OCI-LY7 (cell line): ENCODE measurements around the gene FBLN1. TPM values are rescaled to one million over a fixed set of nuclear protein-coding genes. Genes with fewer than 3 reads are reported as not detected.

Experiments
- BruUV-seq: library from RNA; stranded (reverse); fragments of 400-500 nt; replicated peaks from 2 replicates; lab custom pipeline; 2021; lab: Mats Ljungman, UMichigan
- CTCF ChIA-PET: fragments of 300-600 bp; sonication (Branson Sonifier 250); formaldehyde crosslinking; loops from one replicate; lab custom pipeline; 2022; ENCODE audit warnings: antibody characterized with exemption; ENCODE audit not compliant: unreplicated experiment; lab: Charles Lee
- POLR2A ChIA-PET: fragments of 300-600 bp; sonication (Branson Sonifier 250); formaldehyde crosslinking; loops from one replicate; lab custom pipeline; 2022; ENCODE audit warnings: antibody characterized with exemption; lab: Charles Lee
- DNase-seq: peaks from one replicate; pipeline ENCODE4 v3.0.0-alpha.2; 2015; ENCODE audit warnings: low spot score
- H2AFZ ChIP-seq: fragments of 200-600 bp; sonication (generic), shearing (Covaris generic); 2 replicates; pipeline ENCODE4 v1.6.1; 2014; ENCODE audit warnings: mild to moderate bottlenecking, antibody characterized with exemption, low read length, moderate library complexity
- H3K27ac ChIP-seq: fragments of 200-600 bp; sonication (generic); 2 replicates; pipeline ENCODE4 v1.5.1; 2014; ENCODE audit warnings: mixed run types, low read depth, mild to moderate bottlenecking, moderate library complexity, low read length, inconsistent platforms; ENCODE audit not compliant: poor library complexity, severe bottlenecking
- H3K36me3 ChIP-seq: fragments of 200-600 bp; sonication (generic); 2 replicates; pipeline ENCODE4 v1.6.1; 2014; ENCODE audit warnings: mild to moderate bottlenecking, antibody characterized with exemption, low read length, moderate library complexity, mixed read lengths; ENCODE audit not compliant: insufficient read depth
- H3K4me1 ChIP-seq: fragments of 200-600 bp; sonication (generic); 2 replicates; pipeline ENCODE4 v1.5.1; 2014; ENCODE audit warnings: mild to moderate bottlenecking, low read length; ENCODE audit not compliant: insufficient read depth, poor library complexity, severe bottlenecking
- H3K4me2 ChIP-seq: fragments of 200-600 bp; sonication (generic); 2 replicates; pipeline ENCODE4 v1.6.1; 2014; ENCODE audit warnings: mild to moderate bottlenecking, low read length
- H3K4me3 ChIP-seq: fragments of 200-600 bp; sonication (generic); 2 replicates; pipeline ENCODE4 v1.5.1; 2014; ENCODE audit warnings: mild to moderate bottlenecking, low read depth, low read length; ENCODE audit not compliant: poor library complexity, severe bottlenecking
- H3K79me2 ChIP-seq: fragments of 200-600 bp; sonication (generic); 2 replicates; pipeline ENCODE4 v1.6.1; 2016; ENCODE audit warnings: low read depth, mild to moderate bottlenecking, low read length, moderate library complexity, mixed read lengths; ENCODE audit not compliant: insufficient read depth
- H3K9me2 ChIP-seq: fragments of 200-600 bp; sonication (generic); 2 replicates; pipeline ENCODE4 v1.6.1; 2016; ENCODE audit warnings: mild to moderate bottlenecking, low read length, mixed read lengths; ENCODE audit not compliant: insufficient read depth
- H3K9me3 ChIP-seq: fragments of 200-600 bp; sonication (generic); 2 replicates; pipeline ENCODE4 v1.6.1; 2014; ENCODE audit warnings: mild to moderate bottlenecking, mixed run types, low read length, mixed read lengths
- H4K20me1 ChIP-seq: fragments of 200-600 bp; sonication (generic); 2 replicates; pipeline ENCODE4 v1.6.1; 2014; ENCODE audit warnings: mild to moderate bottlenecking, antibody characterized with exemption, low read length, moderate library complexity, mixed read lengths; ENCODE audit not compliant: insufficient read depth
- EZH2phosphoT487 ChIP-seq: fragments of 200-600 bp; sonication (generic); IDR thresholded peaks from 2 replicates; pipeline ENCODE4 v1.6.1; 2018; ENCODE audit warnings: low read depth, borderline replicate concordance, mild to moderate bottlenecking, mixed run types, antibody characterized with exemption, low read length, moderate library complexity, mixed read lengths
- intact Hi-C: fragments of 100-400 bp; cut with micrococcal nuclease; formaldehyde crosslinking; loops from one replicate; pipeline ENCODE4 v1.10.0; 2022; ENCODE audit not compliant: unreplicated experiment
- total RNA-seq, 2 experiments: library from RNA; depleted of rRNA in 1 of 2; stranded (reverse); fragments of >200 nt in 1 of 2; shearing (Covaris generic) in 1 of 2; gene quantifications; 2 replicates each; pipeline ENCODE4 v1.2.3, GENCODE V29; 2014 to 2022
- TF ChIP-seq, protein P1 (sequence below): fragments of 200-600 bp; sonication (generic); conservative IDR thresholded peaks from 2 replicates; pipeline ENCODE4 v1.5.1; 2014; ENCODE audit warnings: mild to moderate bottlenecking, antibody characterized with exemption, low read length, moderate library complexity, mixed read lengths

FBLN1 gene
- total RNA-seq, 2 experiments from 2014 or later, result not detected

DNA sequence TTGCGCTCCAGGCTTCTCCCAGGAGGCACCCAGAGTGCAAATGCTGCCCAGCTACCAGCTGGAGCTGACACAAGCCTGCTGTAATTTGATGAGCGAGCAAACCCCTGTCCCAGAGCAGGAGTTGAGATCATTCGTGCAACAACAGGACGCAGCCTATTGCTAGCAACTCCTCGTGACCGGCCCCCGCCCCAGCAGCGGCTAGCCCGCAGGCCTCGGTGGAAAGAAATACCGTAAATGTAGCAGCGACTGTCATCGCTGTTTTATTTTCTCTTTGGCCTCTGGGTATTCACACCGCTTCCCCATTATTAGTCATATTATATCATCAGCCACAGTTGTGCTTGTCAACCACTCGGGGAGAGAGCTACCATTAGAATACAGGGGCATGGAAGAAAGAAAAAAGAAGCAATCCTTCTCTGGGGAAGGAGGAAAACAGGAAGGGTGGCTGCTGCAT, 109.8 kb downstream of the FBLN1 start:
- Histone ChIP-seq H3K4me3 (no peak overlapping the region), H4K20me1 (no peaks in the 10 kb centered on the region), H3K9me3 (no peaks in the 10 kb centered on the region), H3K4me2 (no peak overlapping the region), H3K36me3 (no peaks in the 10 kb centered on the region), H3K79me2 (no peaks in the 10 kb centered on the region), H3K9me2 (no peaks in the 10 kb centered on the region), H2AFZ (no peak overlapping the region), H3K27ac (no peak overlapping the region), H3K4me1 (no peaks in the 10 kb centered on the region)
- DNase-seq, result no peak
- TF ChIP-seq, protein P1, sequence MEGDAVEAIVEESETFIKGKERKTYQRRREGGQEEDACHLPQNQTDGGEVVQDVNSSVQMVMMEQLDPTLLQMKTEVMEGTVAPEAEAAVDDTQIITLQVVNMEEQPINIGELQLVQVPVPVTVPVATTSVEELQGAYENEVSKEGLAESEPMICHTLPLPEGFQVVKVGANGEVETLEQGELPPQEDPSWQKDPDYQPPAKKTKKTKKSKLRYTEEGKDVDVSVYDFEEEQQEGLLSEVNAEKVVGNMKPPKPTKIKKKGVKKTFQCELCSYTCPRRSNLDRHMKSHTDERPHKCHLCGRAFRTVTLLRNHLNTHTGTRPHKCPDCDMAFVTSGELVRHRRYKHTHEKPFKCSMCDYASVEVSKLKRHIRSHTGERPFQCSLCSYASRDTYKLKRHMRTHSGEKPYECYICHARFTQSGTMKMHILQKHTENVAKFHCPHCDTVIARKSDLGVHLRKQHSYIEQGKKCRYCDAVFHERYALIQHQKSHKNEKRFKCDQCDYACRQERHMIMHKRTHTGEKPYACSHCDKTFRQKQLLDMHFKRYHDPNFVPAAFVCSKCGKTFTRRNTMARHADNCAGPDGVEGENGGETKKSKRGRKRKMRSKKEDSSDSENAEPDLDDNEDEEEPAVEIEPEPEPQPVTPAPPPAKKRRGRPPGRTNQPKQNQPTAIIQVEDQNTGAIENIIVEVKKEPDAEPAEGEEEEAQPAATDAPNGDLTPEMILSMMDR, result no peak
- no peak for TF ChIP-seq EZH2phosphoT487
- ChIA-PET POLR2A (no interaction called here), CTCF (no interaction called here)
- no TSS peak for BruUV-seq
- intact Hi-C loops, result no loop called here

DNA sequence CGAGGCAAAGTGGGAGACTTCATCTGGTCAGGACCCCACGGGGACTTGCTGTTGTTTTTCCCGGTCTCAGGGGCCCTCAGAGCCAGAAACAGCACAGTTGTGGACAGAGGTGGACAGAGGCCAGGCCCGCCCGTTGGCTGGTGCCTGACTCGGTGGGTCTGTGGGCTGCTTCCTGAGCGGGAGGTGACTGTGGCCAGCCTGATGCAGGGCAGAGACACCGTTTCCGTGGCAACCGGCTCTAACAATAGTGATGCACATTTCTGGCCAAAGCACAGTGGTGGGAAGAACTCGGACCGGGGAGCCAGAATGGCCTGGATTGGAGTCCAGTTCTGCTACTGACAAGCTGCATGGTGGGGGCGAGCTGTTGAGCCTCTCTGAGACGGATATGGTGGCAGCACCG, 110.3 kb downstream of the FBLN1 start:
- CTCF ChIA-PET, result no interaction called here
- BruUV-seq, result no TSS peak
- no peak for TF ChIP-seq EZH2phosphoT487
- TF ChIP-seq, protein P1, result no peak
- Histone ChIP-seq H3K36me3 (no peaks in the 10 kb centered on the region), H3K9me2 (no peaks in the 10 kb centered on the region), H3K27ac (no peak overlapping the region), H3K4me3 (no peak overlapping the region), H3K9me3 (no peaks in the 10 kb centered on the region), H2AFZ (no peak overlapping the region), H3K4me2 (no peak overlapping the region), H3K4me1 (no peaks in the 10 kb centered on the region), H3K79me2 (no peaks in the 10 kb centered on the region), H4K20me1 (no peaks in the 10 kb centered on the region)
- intact Hi-C loops, result no loop called here
- no peak for DNase-seq
- POLR2A ChIA-PET, result no interaction called here

DNA sequence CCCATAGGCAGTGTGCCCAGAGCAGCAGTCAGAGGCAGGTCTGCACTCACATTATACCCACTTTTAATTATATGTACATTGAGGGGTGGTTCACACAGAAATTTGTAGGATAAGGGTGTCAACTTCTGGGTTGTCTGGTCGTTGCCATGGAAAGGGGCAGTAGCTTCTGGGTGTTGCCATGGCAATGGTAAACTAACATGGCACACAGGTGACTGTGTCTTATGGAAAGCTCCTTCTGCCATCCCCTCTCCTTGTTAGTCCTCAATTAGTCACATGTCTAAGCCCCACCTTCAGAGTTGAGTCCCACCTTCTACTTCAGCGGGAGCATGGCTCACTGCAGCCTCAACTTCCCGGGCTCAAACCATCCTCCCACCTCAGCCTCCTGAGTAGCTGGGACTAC, 112.7 kb downstream of the FBLN1 start:
- no peaks in the 10 kb centered on the region for H3K9me2 ChIP-seq
- intact Hi-C loops, result no loop called here
- no peak overlapping the region for H3K4me3 ChIP-seq
- H4K20me1 ChIP-seq, result no peaks in the 10 kb centered on the region
- TF ChIP-seq, protein P1, result no peak
- no peak for TF ChIP-seq EZH2phosphoT487
- H3K79me2 ChIP-seq, result no peaks in the 10 kb centered on the region
- H3K4me2 ChIP-seq, result no peak overlapping the region
- no peaks in the 10 kb centered on the region for H3K4me1 ChIP-seq
- DNase-seq, result no peak
- H3K9me3 ChIP-seq, result no peaks in the 10 kb centered on the region
- no peak overlapping the region for H3K27ac ChIP-seq
- ChIA-PET CTCF (no interaction called here), POLR2A (interaction anchor here (0.7 kb wide), 2 partner anchors 1120 to 1915 kb away, joined by 7 read pairs; no protein-coding TSS in a partner anchor)
- no peaks in the 10 kb centered on the region for H3K36me3 ChIP-seq
- no peak overlapping the region for H2AFZ ChIP-seq
- BruUV-seq, result no TSS peak
